HG03280 (cell line): ENCODE data around the gene NUP210L.
"Not testable (repeated sequence)": the region's sequence is repeated elsewhere in the genome, so short reads cannot be mapped to it uniquely, and the experiment has no call there.

ENCODE experiments used
- ATAC-seq: cut with Tn5 transposase; IDR thresholded peaks from one replicate; pipeline ENCODE4 v1.9.1; 2021; ENCODE audit warnings: mild to moderate bottlenecking, moderate library complexity; ENCODE audit not compliant: unreplicated experiment

NUP210L gene

DNA sequence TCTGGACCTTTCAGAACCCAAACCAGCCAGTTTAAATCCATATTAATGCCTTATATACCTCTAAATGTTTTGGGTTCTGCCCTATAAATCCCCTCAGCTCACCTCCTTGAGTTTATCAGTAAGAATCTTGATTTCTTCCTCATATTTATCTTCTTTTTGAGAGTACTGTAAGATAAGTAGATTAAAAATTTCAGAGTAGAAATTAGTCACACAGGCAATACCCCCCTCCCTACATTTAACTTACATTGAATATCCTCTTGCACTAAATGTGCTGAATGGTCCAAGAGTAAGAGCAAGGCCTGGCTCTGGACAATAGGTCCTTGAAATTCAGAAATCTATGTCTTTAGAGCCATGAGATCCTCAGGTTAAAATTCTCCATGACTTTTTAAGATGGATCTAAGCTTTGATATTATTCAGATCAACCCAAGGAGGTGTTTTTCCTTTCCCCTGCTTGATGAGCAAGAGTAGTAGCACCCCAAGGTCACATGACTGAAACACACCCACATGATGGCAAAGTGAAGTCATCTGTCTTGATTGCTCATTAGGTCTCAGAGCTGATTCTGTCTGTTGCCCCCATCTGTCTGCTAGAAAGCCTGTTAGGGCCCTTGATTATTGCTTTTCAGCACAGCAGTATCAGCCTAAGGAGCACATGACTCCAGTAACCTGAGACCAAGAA, 15.8 kb upstream of the NUP210L start:
- ATAC-seq = no peak

- ATAC-seq = no peak
Observed at GRCh38 chr1:154167461-154167860, 12.6 kb upstream of the NUP210L start.

DNA sequence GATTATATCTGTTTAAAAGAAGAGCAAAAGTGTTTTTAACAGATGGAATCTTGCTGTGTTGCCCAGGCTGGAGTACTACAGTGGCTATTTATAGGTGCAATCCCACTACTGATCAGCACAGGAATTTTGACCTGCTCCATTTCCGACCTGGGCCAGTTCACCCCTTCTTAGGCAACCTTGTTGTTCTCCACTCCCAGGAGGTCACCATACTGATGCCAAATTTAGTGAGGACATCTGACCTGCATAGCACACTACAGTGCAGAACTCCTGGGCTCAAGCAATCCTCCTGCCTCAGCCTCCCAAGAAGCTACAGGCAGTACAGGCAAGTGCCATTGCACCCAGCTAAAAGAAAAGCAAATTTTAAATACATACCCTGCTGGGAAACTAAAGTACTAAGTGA, 11.3 kb upstream of the NUP210L start:
- no peak for ATAC-seq

DNA sequence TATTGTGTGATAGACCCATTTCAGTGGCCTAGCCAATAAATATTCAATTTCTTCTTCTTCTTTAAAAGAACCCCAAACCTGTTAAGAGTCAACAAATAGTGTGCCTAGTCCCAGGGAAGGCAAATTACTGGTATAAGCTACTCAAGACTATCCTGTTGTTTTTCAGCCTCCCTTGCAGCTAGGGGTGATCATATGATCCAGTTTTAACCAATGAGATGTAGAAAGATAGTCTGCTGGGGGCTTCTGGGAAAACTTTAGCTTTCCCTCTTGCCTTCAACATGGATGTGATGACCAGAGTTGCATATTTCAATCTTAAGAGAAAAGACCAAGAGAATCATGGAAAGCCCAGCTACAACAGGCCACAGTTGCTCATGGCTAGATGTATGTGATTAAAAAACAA, 4.7 kb upstream of the NUP210L start:
- no peak for ATAC-seq

- peak; percentile 30 for ATAC-seq
Observed at GRCh38 chr1:154158307-154159125, 3.6 kb upstream of the NUP210L start.

DNA sequence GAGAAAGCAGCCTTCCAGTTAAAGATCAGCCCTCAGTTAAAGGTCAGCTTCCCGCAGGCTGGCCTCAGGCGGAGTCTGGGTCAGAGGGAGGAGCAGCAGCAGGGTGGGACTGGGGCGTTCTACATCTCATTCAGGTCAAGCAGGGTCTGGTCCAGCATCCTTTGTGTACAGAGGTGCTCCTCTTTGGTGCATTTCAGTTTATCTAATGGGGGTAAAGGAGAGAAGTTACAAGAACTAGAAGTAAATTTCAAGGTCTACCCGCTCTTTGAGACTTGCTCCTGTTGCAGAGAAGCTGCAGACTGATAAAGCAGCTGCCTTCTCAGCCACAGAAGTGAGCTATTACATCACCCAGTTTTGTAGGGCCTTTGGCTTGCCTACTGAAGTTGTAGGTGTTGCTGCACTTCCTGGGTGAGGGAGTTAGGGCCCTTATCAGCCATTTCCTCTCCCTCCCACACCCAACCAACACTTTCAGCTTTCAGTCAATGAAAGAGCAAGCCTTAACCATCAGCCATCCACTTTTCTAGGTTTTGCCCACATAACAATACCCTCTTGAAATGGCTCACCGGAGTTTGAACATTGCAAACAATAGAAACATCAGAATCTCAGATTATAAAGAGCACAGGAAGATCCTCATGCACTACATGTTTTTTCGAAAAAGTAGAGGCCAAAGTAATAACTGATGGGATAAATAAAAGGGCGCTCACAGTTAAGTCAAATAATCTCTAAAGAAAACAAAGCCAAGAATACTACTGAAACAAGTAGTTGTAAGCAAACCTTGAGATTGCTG, 2.8 kb upstream of the NUP210L start:
- ATAC-seq = peak; percentile 87

GRCh38 chr1:154155251-154155650, 378 bp upstream of the NUP210L start:
- ATAC-seq = no peak

DNA sequence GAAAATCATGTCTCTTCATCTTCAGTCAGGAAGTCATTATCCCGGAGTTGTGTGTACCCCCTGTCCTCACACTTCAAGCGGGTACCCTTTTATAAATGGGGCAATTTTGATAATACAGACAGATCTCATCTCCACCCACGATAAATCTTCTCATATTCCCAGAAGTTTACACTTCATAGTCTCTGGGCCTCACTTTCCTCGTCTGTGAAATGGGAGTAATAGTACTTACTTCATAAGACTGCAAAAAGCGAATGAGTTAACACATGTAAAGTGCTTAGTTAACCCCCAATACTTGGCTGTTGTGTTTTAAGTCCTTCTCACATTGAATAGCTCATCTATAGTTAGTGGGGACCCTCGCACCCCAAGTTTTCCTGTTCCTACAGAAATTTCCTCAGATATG, 820 bp downstream of the NUP210L start:
- ATAC-seq = no peak

DNA sequence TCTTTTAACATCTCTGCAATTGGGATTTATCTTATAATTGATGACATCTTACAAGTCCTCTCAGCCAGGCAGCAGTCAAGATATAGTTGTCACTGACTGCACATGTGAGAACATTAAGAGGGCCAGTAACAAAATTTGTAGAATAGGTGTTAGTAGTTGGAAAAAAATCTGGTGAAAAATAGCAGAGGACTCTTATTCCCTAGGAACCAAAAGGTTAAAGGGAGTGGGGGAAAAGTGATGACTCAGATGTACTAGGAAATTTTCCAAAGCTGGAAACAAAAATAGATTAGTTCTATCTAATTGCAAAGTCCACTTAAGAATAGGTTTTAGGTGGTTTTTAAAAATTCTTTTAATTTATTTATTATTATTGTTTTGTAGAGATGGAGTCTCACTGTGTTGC, 3.6 kb downstream of the NUP210L start:
- ATAC-seq = no peak

GRCh38 chr1:154148807-154149206, 6.1 kb downstream of the NUP210L start:
- no peak for ATAC-seq

DNA sequence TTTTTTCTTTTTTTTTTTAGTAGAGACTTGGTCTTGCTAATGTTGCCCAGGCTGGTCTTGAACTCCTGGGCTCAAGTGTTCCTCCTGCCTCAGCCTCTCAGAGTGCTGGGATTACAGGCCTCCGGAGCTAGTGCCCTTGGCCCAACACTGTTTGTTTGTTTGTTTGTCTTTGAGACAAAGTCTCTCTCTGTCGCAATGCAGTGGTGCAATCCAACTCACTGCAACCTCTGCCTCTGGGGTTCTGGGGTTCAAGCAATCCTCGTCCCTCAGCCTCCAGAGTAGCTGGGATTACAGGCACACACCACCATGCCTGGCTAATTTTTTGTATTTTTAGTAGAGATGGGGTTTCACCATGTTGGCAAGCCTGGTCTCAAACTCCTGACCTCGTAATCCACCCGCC, 7.4 kb downstream of the NUP210L start:
- ATAC-seq = not testable (repeated sequence)

GRCh38 chr1:154145986-154146385, 8.9 kb downstream of the NUP210L start:
- no peak for ATAC-seq

GRCh38 chr1:154142358-154142757, 12.5 kb downstream of the NUP210L start:
- no peak for ATAC-seq

DNA sequence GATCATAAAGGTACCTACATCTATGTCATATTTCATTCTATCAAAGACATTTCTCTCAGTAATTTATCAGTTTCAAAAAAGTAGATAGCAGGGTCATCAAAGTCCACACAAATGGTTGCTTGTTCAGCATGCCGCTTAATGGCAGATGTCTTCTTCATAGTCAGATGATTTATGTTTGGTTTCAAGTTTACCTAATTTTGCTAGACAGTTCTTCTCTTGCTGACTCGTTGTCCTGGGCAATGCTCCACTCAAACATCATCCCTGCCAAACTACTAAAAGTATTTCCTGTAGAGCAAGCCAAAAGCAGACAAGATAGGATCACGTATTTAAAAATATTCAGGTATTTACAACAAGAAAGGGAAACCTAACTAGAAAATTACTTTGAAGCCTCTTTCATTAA, 13.6 kb downstream of the NUP210L start:
- no peak for ATAC-seq

GRCh38 chr1:154137888-154138287, 17.0 kb downstream of the NUP210L start:
- no peak for ATAC-seq

- no peak for ATAC-seq
Observed at GRCh38 chr1:154133256-154133655, 21.6 kb downstream of the NUP210L start.

DNA sequence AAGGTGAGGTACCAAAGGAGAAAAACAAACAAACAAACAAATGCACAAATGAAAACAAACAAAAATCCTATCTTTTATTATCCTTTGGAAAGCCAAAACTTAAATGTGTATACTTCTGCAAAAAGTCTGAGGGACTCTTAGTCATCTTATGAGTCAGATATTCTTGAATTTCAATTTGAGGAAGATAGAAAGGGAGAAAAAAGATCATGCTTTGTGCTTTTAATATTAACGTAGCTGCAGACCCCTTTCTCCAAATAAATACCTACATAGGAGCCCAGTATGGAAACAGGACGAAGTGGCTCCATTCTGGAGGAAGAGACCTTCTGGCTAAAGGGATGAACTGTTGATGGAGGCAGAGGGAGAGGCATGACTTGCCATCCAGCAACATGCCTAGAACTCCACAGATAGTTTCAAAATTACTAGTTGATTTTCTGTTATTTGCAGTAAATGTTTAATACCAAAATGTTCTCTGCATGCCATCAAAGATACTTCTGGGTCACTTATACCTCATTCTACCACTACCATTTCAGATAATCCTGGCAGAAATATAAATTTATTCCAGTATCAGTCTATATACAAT, 25.4 kb downstream of the NUP210L start:
- ATAC-seq = no peak

GRCh38 chr1:154123205-154123604, 31.7 kb downstream of the NUP210L start:
- ATAC-seq = not testable (repeated sequence)

GRCh38 chr1:154117642-154118041, 37.2 kb downstream of the NUP210L start:
- no peak for ATAC-seq

DNA sequence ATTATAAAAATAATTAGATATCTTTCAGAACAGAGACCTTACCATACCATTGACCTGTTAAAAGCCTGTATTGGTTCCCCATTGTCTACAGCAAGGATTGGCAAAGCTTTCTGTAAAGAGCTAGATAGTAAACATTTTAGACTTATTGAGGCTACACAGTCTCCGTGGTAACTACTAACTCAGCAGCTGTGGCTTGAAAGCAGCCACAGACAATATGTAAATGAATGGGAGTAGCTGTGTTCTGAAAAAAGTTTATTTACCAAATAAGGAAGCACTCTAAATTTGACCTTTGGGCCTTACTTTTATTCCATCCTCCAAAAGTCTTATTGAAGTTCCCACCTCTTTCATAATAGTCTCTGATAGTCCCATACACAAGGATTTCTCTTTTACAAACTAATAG, 39.7 kb downstream of the NUP210L start:
- ATAC-seq = no peak

GRCh38 chr1:154104433-154105082, 50.3 kb downstream of the NUP210L start:
- no peak for ATAC-seq
